LNCaP clone FGC (cell line): Measurements from ENCODE around the gene TLCD5.

Experiments used
- DNase-seq: peaks from one replicate; pipeline ENCODE4 v3.0.0-alpha.2; 2011; ENCODE audit warnings: low read depth
- H3K4me3 ChIP-seq: 2 replicates; pipeline ENCODE4 v1.5.1; 2011; ENCODE audit warnings: mild to moderate bottlenecking, low read depth, low read length, control low read depth
- TF ChIP-seq, protein P1 (sequence below): IDR thresholded peaks from 2 replicates; pipeline ENCODE4 v1.5.1; 2012; ENCODE audit warnings: mild to moderate bottlenecking; ENCODE audit not compliant: control insufficient read depth, insufficient read depth; ENCODE audit errors: extremely low read depth

TLCD5 gene

DNA sequence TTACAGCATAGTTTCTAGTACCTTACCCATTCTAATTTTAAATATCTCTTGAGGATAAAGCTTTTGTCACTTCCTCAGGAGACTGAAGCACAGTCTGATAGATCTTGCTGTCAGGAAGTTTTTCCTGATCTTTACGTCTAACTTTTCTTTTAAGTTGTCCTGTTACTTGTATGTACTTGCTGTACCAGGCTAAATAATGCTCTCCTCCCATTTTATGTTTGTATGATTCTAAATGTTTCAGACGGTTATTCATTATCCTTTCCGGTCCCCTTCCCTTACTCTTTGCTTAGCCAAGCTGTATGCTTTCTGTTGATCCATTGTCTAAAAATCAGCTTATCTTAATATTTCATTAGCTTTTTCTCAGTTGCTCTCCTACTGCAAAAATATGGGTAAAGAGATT, 17.1 kb downstream of the TLCD5 start:
- no peak for DNase-seq

DNA sequence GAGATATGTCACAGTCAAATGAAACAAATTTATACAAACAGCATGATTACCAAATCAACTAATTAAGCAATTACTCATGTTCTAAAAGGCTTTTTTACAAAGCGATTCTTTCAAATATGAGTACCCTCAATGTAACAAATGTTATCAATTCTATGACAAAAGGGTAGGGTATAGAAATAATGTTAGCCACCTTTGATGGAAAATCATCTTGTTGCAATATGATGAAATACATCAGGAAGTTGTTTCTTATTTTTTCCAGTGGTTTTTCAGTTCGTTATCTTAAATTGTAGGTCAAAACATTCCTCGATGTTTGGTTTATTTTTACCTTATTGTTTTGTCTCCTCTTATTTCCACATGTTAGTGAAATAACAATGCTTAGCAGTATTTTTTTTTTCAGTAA, 17.6 kb downstream of the TLCD5 start:
- TF ChIP-seq, protein P1, sequence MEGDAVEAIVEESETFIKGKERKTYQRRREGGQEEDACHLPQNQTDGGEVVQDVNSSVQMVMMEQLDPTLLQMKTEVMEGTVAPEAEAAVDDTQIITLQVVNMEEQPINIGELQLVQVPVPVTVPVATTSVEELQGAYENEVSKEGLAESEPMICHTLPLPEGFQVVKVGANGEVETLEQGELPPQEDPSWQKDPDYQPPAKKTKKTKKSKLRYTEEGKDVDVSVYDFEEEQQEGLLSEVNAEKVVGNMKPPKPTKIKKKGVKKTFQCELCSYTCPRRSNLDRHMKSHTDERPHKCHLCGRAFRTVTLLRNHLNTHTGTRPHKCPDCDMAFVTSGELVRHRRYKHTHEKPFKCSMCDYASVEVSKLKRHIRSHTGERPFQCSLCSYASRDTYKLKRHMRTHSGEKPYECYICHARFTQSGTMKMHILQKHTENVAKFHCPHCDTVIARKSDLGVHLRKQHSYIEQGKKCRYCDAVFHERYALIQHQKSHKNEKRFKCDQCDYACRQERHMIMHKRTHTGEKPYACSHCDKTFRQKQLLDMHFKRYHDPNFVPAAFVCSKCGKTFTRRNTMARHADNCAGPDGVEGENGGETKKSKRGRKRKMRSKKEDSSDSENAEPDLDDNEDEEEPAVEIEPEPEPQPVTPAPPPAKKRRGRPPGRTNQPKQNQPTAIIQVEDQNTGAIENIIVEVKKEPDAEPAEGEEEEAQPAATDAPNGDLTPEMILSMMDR = no peak
- DNase-seq = no peak
- no peak overlapping the region for H3K4me3 ChIP-seq

More for the DNA sequence above, 17.1 kb downstream of the TLCD5 start:
- H3K4me3 ChIP-seq = no peak overlapping the region
- TF ChIP-seq, protein P1 = no peak

DNA sequence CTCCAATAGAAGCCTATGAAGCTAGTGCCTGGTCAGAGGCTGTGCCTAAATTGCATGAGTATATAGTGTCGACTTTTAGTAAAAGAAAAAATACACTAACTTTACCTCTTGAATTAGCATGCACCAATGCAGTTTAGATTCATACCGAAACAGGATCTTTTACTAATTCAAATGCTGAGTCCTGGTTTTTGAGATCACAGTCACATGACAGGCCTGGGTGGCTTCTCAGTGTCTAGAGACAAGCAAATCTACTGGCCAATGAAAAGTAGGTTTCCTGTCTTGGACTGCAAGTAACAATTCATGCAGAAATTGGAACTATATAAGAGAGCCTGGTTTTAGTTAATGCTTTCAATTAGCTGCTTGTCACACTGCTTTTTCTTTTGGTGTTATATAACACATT, 18.3 kb downstream of the TLCD5 start:
- no peak for DNase-seq
- H3K4me3 ChIP-seq = no peak overlapping the region
- TF ChIP-seq, protein P1 = no peak

DNA sequence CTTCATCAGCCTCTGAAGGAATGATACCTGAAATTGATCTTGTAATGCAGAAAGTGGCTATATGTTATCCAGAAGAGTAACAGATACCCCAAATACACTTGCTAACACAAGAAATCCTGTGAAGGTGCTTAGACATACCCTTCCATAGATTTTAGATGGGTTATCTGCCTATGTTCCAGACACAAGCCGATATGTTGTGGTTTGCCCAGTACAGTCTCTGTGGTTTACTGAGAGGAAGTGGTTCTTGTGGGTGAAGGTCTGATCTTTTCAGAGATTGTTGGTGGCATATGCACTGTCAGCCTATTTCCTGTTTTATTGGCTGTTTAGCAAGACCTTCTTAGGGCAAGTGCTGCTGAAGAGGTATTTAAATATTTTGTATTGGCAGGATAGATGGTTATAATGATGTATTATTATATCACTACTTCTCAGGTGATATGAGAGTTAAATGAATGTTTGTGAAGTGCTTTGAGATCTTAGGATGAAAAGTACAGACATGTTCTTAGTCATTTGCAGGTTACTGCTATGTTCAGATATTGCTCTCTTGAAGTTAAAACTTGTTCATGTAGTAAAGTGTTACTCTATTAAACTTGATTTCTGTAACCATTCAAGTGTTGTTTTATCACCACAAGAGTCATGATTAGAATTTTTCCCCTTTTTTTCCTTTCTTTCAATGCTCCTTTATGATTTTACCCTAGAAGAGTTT, 19.4 kb downstream of the TLCD5 start:
- no peak overlapping the region; the same call in 1 of the 2 replicates for H3K4me3 ChIP-seq
- no peak for DNase-seq
- TF ChIP-seq, protein P1 = no peak

- no peak for DNase-seq
- H3K4me3 ChIP-seq = no peak overlapping the region
- TF ChIP-seq, protein P1 = no peak
Observed at GRCh38 chr11:120346233-120346632, 21.1 kb downstream of the TLCD5 start.

DNA sequence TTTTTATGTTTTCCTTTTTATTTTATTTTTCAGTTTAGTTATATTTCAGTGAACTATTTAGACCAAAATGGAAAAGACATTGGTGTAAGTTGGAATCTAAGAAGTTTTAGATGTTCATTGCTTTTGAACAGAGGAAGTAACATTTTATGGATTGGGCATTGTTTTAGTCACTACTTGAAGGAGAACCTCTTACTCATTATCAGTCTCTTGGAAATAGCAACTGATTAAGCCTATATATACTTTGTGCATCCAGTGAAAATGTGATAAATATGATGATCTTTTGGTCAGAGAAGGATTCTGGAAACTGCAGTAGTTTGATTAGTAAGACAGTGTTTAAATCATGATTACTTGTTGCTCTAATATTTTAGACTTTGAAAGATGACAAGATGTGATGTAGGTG, 25.5 kb downstream of the TLCD5 start:
- no peak for DNase-seq

GRCh38 chr11:120352405-120352804, 27.3 kb downstream of the TLCD5 start:
- no peak for DNase-seq
- H3K4me3 ChIP-seq = no peak overlapping the region
- TF ChIP-seq, protein P1 = no peak

More for the DNA sequence above, 25.5 kb downstream of the TLCD5 start:
- TF ChIP-seq, protein P1 = no peak
- H3K4me3 ChIP-seq = no peak overlapping the region
